Glomerular visceral epithelial cell (primary cell): ENCODE data around the gene TMEM178A.

ENCODE experiments used
- DNase-seq: peaks from one replicate; pipeline ENCODE4 v3.0.0-alpha.2; 2016; ENCODE audit errors: extremely low spot score

The TMEM178A gene

GRCh38 chr2:39739386-39739785 lies 73.7 kb downstream of the TMEM178A start:
- no peak for DNase-seq

- DNase-seq: no peak
Observed at GRCh38 chr2:39741871-39742270, 76.2 kb downstream of the TMEM178A start.

- no peak for DNase-seq
Observed at GRCh38 chr2:39743269-39743776, 77.6 kb downstream of the TMEM178A start.

GRCh38 chr2:39755466-39755865 lies 89.7 kb downstream of the TMEM178A start:
- no peak for DNase-seq

DNA sequence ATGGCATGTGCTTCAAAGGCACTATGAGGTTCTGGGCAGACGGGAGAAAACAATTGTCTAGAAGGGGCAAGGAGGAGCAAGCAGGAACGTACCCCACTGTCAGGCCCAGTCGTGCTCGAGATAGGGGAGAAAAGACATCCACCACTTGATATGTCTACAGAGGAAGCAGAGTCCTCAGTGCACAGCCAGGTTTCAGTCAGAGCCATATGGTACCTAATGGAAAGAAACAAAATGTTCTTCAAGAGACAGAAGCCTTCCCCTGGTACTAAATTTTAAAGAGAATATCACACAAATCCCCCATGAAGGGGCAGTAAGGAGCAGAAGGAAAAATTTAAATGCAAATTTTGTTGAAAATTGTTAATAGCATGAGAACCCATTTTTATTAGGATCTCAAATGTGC lies 91.4 kb downstream of the TMEM178A start:
- no peak for DNase-seq

DNA sequence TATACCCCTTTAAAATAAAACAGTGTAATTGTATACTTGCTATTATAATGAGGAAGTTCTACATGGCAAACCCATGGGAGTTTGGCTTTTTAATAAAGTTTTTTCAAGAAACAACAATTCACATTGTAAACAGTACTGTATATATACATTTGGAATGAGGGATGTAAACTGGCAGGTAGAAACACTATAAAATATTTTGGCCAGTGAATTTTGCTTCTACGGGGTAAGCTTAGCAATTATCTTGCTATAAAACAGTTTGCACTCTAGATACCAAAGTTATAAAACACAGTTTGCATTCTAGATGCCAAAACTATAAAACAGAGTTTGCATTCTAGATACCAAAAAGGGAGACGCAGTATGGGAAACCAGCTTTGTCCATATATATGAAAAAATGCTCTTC lies 96.7 kb downstream of the TMEM178A start:
- no peak for DNase-seq
